Adrenal gland (tissue), 12 donors: ENCODE data around the gene MYLK4. TPM values are rescaled to one million over a fixed set of nuclear protein-coding genes. Genes with fewer than 3 reads are reported as not detected.
A peak's percentile ranks its signal among the peaks of the same experiment; 100 is the strongest.

Experiments
- DNase-seq, 7 donors: peaks; one replicate each; pipeline ENCODE4 v3.0.0-alpha.2; 2019 to 2020
- H3K27ac ChIP-seq, 5 donors: fragments of 200-600 bp; sonication (generic) in 4 of 5; 1 replicate in 3 of 5; 2 replicates in 2 of 5; pipeline versions ENCODE4 v1.5.1 to v1.8.0; 2016 to 2020; ENCODE audit warnings: mild to moderate bottlenecking in 1 of 5
- H3K27me3 ChIP-seq: fragments of 200-600 bp; 2 replicates; pipeline ENCODE4 v1.8.0; 2021
- H3K36me3 ChIP-seq, 2 donors: fragments of 200-600 bp; replicated peaks in 1 of 2; 1 replicate in 1 of 2; 2 replicates in 1 of 2; pipeline versions ENCODE4 v1.5.1 to v1.8.0; 2018 to 2022
- H3K4me1 ChIP-seq, 2 donors: fragments of 200-600 bp; replicated peaks in 1 of 2; 1 replicate in 1 of 2; 2 replicates in 1 of 2; pipeline versions ENCODE4 v1.5.1 to v1.8.0; 2018 to 2021
- H3K4me3 ChIP-seq, 4 donors: fragments of 200-600 bp; sonication (generic) in 3 of 4; one replicate each; pipeline ENCODE4 v1.5.1; 2016 to 2018
- H3K9me3 ChIP-seq, 3 donors: fragments of 200-600 bp; sonication (generic) in 1 of 3; replicated peaks in 1 of 3; 1 replicate in 2 of 3; 2 replicates in 1 of 3; pipeline versions ENCODE4 v1.5.1 to v1.8.0; 2016 to 2021
- CTCF ChIP-seq, 6 experiments: fragments of 450-650 bp in 4 of 6; fragments of 200-600 bp in 2 of 6; sonication (generic) in 1 of 6; IDR thresholded peaks; 1 replicate in 5 of 6; 2 replicates in 1 of 6; pipeline versions ENCODE4 v1.5.1 to v1.8.0; 2016 to 2021; ENCODE audit warnings: antibody characterized with exemption in 6 of 6, mild to moderate bottlenecking in 2 of 6, moderate library complexity in 1 of 6
- POLR2A ChIP-seq, 2 donors: fragments of 450-650 bp; IDR thresholded peaks; one replicate each; pipeline ENCODE4 v1.6.1; 2017; ENCODE audit warnings: antibody characterized with exemption in 2 of 2, mild to moderate bottlenecking in 2 of 2, moderate library complexity in 1 of 2
- WGBS, 4 donors: extraction: QIAGEN DNeasy Blood & Tissue Kit in 2 of 4; methylation state at CpG; one replicate each; pipeline versions ENCODE4 v1.1.5 to v1.1.7; 2013 to 2017; 5-methylcytosine and 5-hydroxymethylcytosine counted together
- intact Hi-C, 2 donors: fragments of 100-400 bp; cut with DNase I; formaldehyde crosslinking; loops; one replicate each; pipeline versions ENCODE4 v1.14.1 to v1.15.0; 2022 to 2023
- polyA plus RNA-seq, 3 donors: library from polyadenylated mRNA; stranded (reverse); fragments of 200-250 nt in 2 of 3; fragments of 350-450 nt in 1 of 3; fragmentation: Illumina TruSeq in 1 of 3; extraction: RNeasy Lipid Tissue Mini Kit (QIAGEN cat#74804) in 1 of 3; gene quantifications; one replicate each; pipeline ENCODE4 v1.2.3, GENCODE V29; 2013 to 2014
- total RNA-seq, 9 donors: library from RNA; depleted of rRNA in 4 of 9; stranded (reverse); fragments of >200 nt in 4 of 9; fragments of 120-200 nt in 1 of 9; fragmentation: NEBNext Ultra II Directional in 1 of 9; extraction: Animal tissue kit (Norgen Biotek cat#: 25700) in 1 of 9; gene quantifications; one replicate each; pipeline versions ENCODE4 v1.1.0 to v1.2.4, GENCODE V29; 2013 to 2023
- donor health status: healthy with polysubstance abuse.
- donor health status: Bipolar disorder and iron deficiency.
- donor health status: DM: yes; HTN: yes; CAD: no.
- donor health status: DM: no; HTN: no; CAD: no.
- donor health status: DM: no; HTN: no; CAD: no.
- donor health status: DM: yes; HTN: yes; CAD: no.

The MYLK4 gene
- total and polyA plus RNA-seq, 12 donors: 0.35 to 0.90 (median 0.68) TPM

- Histone ChIP-seq H3K27me3 (no peaks in the 10 kb centered on the region), H3K9me3 (no peaks in the 10 kb centered on the region), H3K4me1 (no peaks in the 10 kb centered on the region), H3K36me3 (no peaks in the 10 kb centered on the region), H3K4me3 (no peak overlapping the region), H3K27ac (peak overlapping the region in 1 of 5 donors; percentile 15)
- intact Hi-C loops: loop anchor here in 1 of 2 donors (5.0 kb wide), 1 partner anchor 51 kb away; the partner anchor contains the start of gene SERPINB1
- TF ChIP-seq POLR2A (IDR thresholded peaks at IDR 0.05) (no peak), CTCF (IDR thresholded peaks at IDR 0.05) (peak; percentile 45 to 87 (median 79))
- 55 to 64% (median 58%) methylated on average over 11 of the region's 11 CpGs for WGBS, 4 donors
- peak; percentile 59 to 88 (median 72) for DNase-seq
Observed at GRCh38 chr6:2790588-2791449, 40.1 kb upstream of the MYLK4 start.

GRCh38 chr6:2786269-2786668 is 35.5 kb upstream of the MYLK4 start:
- intact Hi-C loops: loop anchor here (10.0 kb wide), 2 partner anchors 129 to 149 kb away; no protein-coding TSS in a partner anchor
- no peak for DNase-seq
- peaks cover 0 to 28% of the 10 kb centered on the region in 2 donors for H3K36me3 ChIP-seq
- 72 to 79% (median 77%) methylated on average over 4 of the region's 4 CpGs for WGBS, 4 donors
- no peaks in the 10 kb centered on the region for H3K27me3 ChIP-seq
- H3K9me3 ChIP-seq: no peaks in the 10 kb centered on the region
- no peak overlapping the region for H3K27ac ChIP-seq
- no peaks in the 10 kb centered on the region for H3K4me1 ChIP-seq
- TF ChIP-seq POLR2A (IDR thresholded peaks at IDR 0.05) (no peak), CTCF (IDR thresholded peaks at IDR 0.05) (no peak)
- no peak overlapping the region for H3K4me3 ChIP-seq

GRCh38 chr6:2784930-2785329 is 34.2 kb upstream of the MYLK4 start:
- Histone ChIP-seq H3K27me3 (no peaks in the 10 kb centered on the region), H3K4me1 (no peaks in the 10 kb centered on the region), H3K36me3 (peaks cover 0 to 35% of the 10 kb centered on the region in 2 donors), H3K4me3 (no peak overlapping the region), H3K27ac (no peak overlapping the region), H3K9me3 (no peaks in the 10 kb centered on the region)
- no peak for TF ChIP-seq CTCF (IDR thresholded peaks at IDR 0.05)
- no peak for TF ChIP-seq POLR2A (IDR thresholded peaks at IDR 0.05)
- WGBS, 4 donors: 80 to 98% (median 94%) methylated on average over 7 of the region's 7 CpGs
- no peak for DNase-seq
- intact Hi-C loops: loop anchor here (10.0 kb wide), 2 partner anchors 130 to 150 kb away; no protein-coding TSS in a partner anchor

GRCh38 chr6:2784061-2784460 is 33.3 kb upstream of the MYLK4 start:
- TF ChIP-seq CTCF (IDR thresholded peaks at IDR 0.05): no peak
- TF ChIP-seq POLR2A (IDR thresholded peaks at IDR 0.05): no peak
- no peaks in the 10 kb centered on the region for H3K4me1 ChIP-seq
- H3K36me3 ChIP-seq: peaks cover 0 to 41% of the 10 kb centered on the region in 2 donors
- WGBS, 4 donors: 75 to 89% (median 82%) methylated on average over 5 of the region's 5 CpGs
- DNase-seq: peak in 1 of 7 donors; percentile 2
- H3K9me3 ChIP-seq: no peaks in the 10 kb centered on the region
- intact Hi-C loops: loop anchor here (10.0 kb wide), 2 partner anchors 131 to 151 kb away; no protein-coding TSS in a partner anchor
- H3K27ac ChIP-seq: no peak overlapping the region
- no peaks in the 10 kb centered on the region for H3K27me3 ChIP-seq
- H3K4me3 ChIP-seq: no peak overlapping the region
